Stomach smooth muscle (tissue), 2 donors: ENCODE measurements around the gene EPHA1.

Experiments used
- H3K27ac ChIP-seq: one replicate; pipeline ENCODE4 v1.7.0; 2013; ENCODE audit warnings: mild to moderate bottlenecking, low read length, inconsistent platforms
- H3K27me3 ChIP-seq, 2 donors: one replicate each; pipeline ENCODE4 v1.7.0; 2013; ENCODE audit warnings: low read length in 2 of 2; ENCODE audit not compliant: insufficient read depth in 2 of 2, control insufficient read depth in 1 of 2
- H3K36me3 ChIP-seq, 2 donors: one replicate each; pipeline ENCODE4 v1.7.0; 2013; ENCODE audit warnings: low read length in 2 of 2; ENCODE audit not compliant: control insufficient read depth in 2 of 2, insufficient read depth in 2 of 2
- H3K4me1 ChIP-seq: one replicate; pipeline ENCODE4 v1.7.0; 2013; ENCODE audit warnings: low read length; ENCODE audit not compliant: control insufficient read depth, insufficient read depth
- H3K4me3 ChIP-seq, 2 donors: one replicate each; pipeline ENCODE4 v1.7.0; 2013; ENCODE audit warnings: low read length in 2 of 2
- H3K9ac ChIP-seq, 2 donors: one replicate each; pipeline ENCODE4 v1.7.0; 2013; ENCODE audit warnings: low read length in 2 of 2, mild to moderate bottlenecking in 1 of 2
- H3K9me3 ChIP-seq, 2 donors: one replicate each; pipeline ENCODE4 v1.7.0; 2013; ENCODE audit warnings: low read length in 2 of 2; ENCODE audit not compliant: control insufficient read depth in 2 of 2
- donor health status: healthy.
- donor health status: Pancreatic carcinoma.

EPHA1 gene

DNA sequence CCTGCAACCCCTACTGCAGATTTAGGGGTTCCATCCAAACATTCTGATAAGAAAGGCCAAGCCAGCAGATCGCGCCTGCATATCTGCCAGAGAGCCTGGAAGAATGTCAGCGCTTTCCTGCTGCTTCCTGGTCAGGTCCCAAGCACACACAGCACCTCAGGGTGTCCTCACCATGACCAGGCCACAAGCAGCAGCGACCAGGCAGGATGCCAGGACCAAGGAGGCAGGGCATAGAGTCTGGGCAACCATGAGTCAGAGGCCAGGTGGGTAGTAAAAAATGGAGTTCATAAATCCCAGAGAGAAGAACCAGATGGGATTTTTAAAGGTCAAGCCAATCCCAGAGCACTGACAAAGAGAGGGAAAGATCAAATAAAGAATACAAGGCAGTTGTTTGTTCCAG lies 40.7 kb downstream of the EPHA1 start:
- H3K4me3 ChIP-seq: no peak overlapping the region
- no peak overlapping the region for H3K9ac ChIP-seq
- no peaks in the 10 kb centered on the region for H3K36me3 ChIP-seq
- peaks cover 2% of the 10 kb centered on the region for H3K4me1 ChIP-seq
- H3K27ac ChIP-seq: no peak overlapping the region
- H3K9me3 ChIP-seq: no peaks in the 10 kb centered on the region
- H3K27me3 ChIP-seq: peaks cover 11 to 13% of the 10 kb centered on the region in 2 donors

DNA sequence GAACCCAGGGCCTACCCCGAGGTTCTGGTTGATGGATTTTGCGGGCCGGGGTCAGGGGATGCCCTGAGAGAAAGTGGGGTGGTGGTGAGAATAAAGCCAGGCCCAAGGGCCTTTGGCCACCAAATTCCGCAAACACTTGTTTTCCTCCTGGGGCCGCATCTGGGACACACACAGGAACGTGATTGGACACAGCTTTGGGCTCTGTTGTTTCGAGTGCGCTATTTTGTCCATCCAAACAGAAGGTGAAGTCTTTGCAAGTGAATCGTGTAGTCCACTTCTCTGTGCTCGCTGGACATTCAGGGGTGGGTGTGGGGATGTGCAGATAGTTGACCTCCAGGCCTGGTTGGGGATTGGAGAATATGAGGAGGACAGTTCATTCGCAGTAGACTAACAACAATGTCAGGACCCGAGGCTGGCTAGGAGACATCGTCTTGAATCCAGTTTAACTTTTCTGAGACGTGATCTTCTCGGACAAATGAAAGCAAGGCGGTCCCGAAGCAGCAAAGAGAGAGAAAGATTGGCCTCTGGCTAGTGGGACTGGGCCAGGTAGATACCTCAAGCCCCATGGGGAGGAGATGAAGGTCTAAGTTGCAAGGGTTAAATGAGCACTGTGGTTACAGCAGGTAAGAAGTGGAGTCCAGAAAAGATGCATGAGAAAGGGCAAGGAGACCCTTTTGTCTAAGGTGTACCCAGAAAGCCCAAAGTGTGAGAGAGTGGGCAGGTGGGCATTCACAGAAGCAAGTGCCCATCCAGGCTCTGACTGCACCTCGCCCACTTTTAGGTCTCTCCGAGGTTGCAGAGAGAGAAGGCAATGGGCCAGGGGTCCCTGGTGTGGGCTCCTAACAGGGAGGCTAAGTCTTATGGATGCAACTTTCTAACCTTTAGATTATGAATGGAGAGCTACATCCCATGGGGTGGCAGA lies 45.4 kb downstream of the EPHA1 start:
- Histone ChIP-seq H3K27ac (no peak overlapping the region), H3K27me3 (peaks cover 21 to 35% of the 10 kb centered on the region in 2 donors), H3K9ac (no peak overlapping the region), H3K4me3 (peak overlapping the region in 1 of 2 donors; percentile 44), H3K9me3 (no peaks in the 10 kb centered on the region), H3K4me1 (peaks cover 8% of the 10 kb centered on the region), H3K36me3 (no peaks in the 10 kb centered on the region)

DNA sequence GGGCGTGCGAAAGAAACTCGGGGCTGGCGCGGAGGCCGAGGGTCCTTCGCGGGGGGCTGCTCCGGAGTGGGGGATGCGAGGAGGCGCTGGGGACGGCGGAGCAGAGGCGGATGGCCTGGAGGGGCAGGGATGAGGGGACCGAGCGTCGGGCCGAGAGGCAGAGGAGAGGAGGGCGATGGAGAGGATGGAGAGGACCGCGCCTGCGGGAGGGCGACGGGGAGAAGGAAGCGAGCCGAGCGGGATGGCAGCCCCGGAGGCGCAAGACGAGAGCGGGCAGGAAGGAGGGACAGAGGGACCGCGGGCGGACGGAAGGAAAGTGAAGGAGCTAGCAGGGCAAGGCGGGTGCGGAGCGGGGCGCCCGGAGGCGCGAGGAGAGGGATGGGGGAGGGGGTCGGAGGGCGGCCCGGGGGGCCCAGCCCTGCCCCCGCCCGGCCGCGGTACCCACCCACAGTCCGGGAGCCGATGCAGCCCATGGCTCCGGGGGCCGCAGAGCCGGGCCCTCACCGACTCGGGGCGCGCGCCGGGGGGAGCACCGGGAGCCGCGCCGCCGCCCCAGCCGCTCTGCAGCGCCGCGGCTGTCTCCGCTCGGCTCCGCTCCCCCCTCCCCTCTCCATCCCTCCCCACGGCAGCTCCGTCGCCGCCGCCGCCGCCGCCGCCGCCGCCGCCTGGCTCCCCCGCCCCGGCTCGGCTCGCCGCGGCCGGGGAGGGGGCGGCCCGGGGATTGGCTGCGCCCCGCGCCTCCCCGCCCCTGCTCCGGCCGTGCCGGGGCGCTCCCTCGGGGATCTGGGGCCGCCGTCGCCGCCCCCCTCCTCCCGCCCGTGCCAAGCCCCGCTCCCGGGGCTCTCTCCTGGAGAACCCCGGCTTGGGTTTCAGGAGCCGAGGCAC lies 46.3 kb downstream of the EPHA1 start, which contains the start of gene FAM131B:
Gene FAM131B (minus strand): TSS at position 583 of the 885 bp plus-strand sequence. CDS start 110 bp downstream, at position 473.
- H3K4me3 ChIP-seq: peak within 1 kb of the TSS; percentile 38 to 75

DNA sequence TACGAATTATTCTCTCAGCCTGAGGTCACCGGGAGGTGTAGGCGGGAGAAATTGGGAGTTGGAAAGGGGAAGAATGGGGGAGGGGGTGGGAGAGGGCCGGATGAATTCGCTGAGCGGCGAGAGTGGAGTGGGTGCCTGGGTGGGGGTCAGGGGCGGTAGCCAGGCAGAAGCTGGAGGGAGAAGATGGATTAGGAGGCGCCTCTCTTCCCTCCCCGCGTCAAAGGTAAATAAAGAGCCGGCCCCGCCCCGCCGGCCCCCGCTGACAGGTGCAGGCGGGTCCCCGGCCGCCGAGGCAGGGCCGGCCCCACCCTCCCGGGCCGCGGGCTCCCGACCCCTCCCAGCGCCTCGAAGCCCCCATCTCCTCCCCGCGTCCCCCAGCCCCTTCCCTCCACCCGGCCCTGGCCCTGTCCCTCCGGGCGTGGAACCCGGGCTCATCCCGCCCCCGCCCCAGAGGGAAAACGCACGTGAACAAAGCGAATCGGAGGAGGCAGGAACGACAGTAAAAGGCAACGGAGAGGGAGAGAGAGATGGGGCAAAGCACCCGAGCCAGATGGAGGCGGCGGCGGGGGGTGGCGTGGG lies 47.0 kb downstream of the EPHA1 start:
- no peaks in the 10 kb centered on the region for H3K9me3 ChIP-seq
- H3K9ac ChIP-seq: no peak overlapping the region
- peak overlapping the region; percentile 38 to 75 for H3K4me3 ChIP-seq
- no peaks in the 10 kb centered on the region for H3K36me3 ChIP-seq
- peaks cover 8% of the 10 kb centered on the region for H3K4me1 ChIP-seq
- H3K27me3 ChIP-seq: peaks cover 21 to 35% of the 10 kb centered on the region in 2 donors
- H3K27ac ChIP-seq: no peak overlapping the region

More for the DNA sequence above, 46.3 kb downstream of the EPHA1 start, which contains the start of gene FAM131B:
- H3K36me3 ChIP-seq: no peaks in the 10 kb centered on the region
- H3K9ac ChIP-seq: no peak within 1 kb of the TSS
- no peak within 1 kb of the TSS for H3K27ac ChIP-seq
- H3K9me3 ChIP-seq: no peaks in the 10 kb centered on the region
- peaks cover 21 to 35% of the 10 kb centered on the region in 2 donors for H3K27me3 ChIP-seq
- peaks cover 8% of the 10 kb centered on the region for H3K4me1 ChIP-seq

DNA sequence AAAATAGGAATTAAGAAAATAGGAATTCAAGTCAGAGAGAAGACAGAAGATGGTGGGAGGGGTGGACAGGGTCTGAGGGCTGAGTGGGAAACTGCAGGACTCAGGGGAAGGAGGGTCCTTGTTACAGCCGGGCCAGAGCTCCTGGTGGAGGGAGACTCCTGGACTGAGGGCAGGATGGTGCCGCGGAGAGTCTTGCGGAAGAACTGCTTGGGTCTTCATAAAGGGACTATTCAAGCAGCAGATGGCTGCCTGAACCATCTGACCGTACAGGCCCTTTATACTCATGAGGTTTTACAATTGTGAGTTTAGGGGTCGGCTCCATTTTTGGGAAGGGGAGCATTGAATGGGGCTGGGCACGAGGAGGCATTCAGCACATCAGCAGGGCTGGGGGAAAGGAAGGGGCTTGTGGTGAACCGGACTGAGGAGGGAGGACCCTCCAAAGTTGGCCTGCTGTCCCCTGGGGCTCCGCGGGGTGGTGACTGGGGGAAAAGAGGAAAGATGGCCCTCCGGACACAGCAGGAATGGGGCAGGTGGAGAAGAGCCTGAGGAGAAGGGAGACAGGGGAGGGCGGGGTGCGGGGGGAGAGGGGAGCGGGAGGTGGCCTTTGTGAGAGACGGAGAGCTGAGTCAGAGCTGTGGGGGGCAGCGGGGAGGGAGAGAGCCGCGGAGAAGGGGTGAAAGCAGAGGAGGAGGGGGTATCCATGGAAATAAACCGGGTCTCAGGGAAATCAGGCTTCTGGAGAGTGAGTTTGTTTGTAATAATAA lies 47.7 kb downstream of the EPHA1 start:
- H3K9me3 ChIP-seq: no peaks in the 10 kb centered on the region
- H3K27ac ChIP-seq: no peak overlapping the region
- H3K9ac ChIP-seq: no peak overlapping the region
- H3K4me1 ChIP-seq: peaks cover 8% of the 10 kb centered on the region
- no peak overlapping the region for H3K4me3 ChIP-seq
- no peaks in the 10 kb centered on the region for H3K36me3 ChIP-seq
- peaks cover 21 to 35% of the 10 kb centered on the region in 2 donors for H3K27me3 ChIP-seq

DNA sequence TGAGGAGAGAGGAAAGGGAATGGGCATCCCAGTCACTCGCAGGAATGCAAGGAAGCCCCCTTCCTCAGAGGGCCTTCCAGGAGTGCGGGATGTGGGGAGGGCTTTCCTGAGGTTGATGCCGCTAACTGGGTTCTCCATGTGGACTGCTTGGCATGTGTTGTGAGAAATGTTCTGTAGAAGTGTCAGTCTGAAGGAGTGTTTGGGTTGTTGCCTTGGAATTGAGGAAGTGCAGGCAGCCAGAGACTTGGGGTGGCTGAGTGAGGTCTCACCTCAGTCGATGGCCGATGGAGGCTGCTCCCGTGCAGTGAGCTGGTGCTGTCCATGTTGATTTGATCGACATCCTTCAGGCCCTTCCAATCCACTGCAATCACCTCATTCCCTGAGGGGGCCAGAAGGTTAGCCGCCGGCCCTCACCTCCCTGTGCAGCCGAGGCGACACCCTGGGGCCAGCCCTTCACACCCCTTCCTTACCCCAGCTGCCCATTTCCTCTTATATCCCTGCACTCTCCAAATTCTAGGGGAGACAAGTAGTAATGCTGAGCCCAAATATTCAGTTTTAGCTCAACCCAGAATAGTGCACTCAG lies 48.8 kb downstream of the EPHA1 start:
- peaks cover 21 to 31% of the 10 kb centered on the region in 2 donors for H3K27me3 ChIP-seq

DNA sequence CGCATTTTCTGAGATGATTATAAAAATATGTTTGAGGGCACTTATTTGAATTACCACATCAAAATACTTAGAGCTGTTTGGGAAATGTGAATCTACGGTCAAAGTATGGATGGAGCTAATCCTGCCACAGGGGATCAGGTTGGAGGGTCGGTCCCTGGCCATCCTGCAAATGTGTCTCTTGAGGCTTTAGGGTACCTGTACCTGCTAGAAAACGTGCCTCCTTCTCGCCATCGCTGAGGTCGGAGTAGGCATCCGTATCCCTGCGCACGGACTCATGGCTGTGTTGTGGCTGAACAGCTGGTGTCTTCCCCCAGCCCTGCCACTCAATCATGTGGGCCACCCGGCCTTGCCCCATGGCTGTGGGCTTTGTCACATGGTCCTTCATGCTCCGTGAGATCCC lies 50.0 kb downstream of the EPHA1 start:
- Histone ChIP-seq H3K4me3 (no peak overlapping the region), H3K9ac (no peak overlapping the region), H3K27ac (no peak overlapping the region)

More for the DNA sequence above, 48.8 kb downstream of the EPHA1 start:
- no peak overlapping the region for H3K27ac ChIP-seq
- no peak overlapping the region for H3K4me3 ChIP-seq
- H3K9ac ChIP-seq: no peak overlapping the region
- H3K9me3 ChIP-seq: no peaks in the 10 kb centered on the region
- H3K36me3 ChIP-seq: no peaks in the 10 kb centered on the region
- H3K4me1 ChIP-seq: peaks cover 8% of the 10 kb centered on the region

DNA sequence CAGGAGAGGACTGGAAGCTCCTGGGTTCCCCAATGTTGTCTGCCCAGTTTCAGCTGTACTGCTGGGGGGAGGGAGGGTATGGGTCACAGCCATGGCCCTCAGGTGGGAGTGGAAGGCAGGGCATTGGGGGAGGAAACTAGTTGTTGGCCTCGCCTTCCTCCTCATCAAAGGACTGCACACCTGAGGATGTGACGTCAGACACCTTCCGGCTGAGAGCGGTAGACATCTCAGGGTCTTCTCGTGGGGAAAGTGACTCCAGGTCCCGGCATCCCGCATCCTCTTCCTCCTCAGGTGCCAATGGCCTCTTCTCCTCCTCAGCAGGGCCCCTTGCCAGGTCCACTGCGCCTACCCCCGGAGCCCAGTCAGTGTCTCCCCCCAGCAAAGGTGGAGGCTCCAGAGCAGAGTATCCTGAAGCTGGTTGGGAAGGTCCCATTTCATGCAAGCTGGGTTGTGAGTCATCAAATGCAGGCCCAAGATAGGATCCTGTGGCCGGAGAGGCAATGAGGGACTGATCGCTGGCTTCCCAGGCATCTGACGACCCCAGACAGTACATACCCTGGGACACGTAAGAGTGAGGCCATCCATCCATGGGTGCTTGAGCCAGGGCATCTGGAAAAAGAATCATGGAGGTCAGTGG lies 52.1 kb downstream of the EPHA1 start:
- H3K36me3 ChIP-seq: no peaks in the 10 kb centered on the region
- H3K27me3 ChIP-seq: peaks cover 11 to 14% of the 10 kb centered on the region in 2 donors
- H3K27ac ChIP-seq: no peak overlapping the region
- H3K9ac ChIP-seq: no peak overlapping the region
- H3K4me3 ChIP-seq: no peak overlapping the region
- H3K9me3 ChIP-seq: no peaks in the 10 kb centered on the region
- no peaks in the 10 kb centered on the region for H3K4me1 ChIP-seq

More for the DNA sequence above, 50.0 kb downstream of the EPHA1 start:
- Histone ChIP-seq H3K9me3 (no peaks in the 10 kb centered on the region), H3K4me1 (peaks cover 8% of the 10 kb centered on the region), H3K27me3 (peaks cover 21 to 29% of the 10 kb centered on the region in 2 donors), H3K36me3 (no peaks in the 10 kb centered on the region)
